Measurements from ENCODE around the gene GDPD1.
"Not testable (repeated sequence)": the region's sequence is repeated elsewhere in the genome, so short reads cannot be mapped to it uniquely, and the experiment has no call there.

GDPD1 gene

GRCh38 chr17:59284317-59284716, 64.0 kb downstream of the GDPD1 start:
- no peak overlapping the region for H3K4me3 ChIP-seq (ENCODE audit: low read length)
- no peak for TF ChIP-seq ZNF274 (IDR thresholded peaks at IDR 0.05; ENCODE audit: low read depth, low read length)

GRCh38 chr17:59287452-59287851, 67.1 kb downstream of the GDPD1 start:
- TF ChIP-seq ZNF274 (IDR thresholded peaks at IDR 0.05; ENCODE audit: low read depth, low read length) = no peak
- H3K4me3 ChIP-seq (ENCODE audit: low read length) = no peak overlapping the region

- no peak overlapping the region for H3K4me3 ChIP-seq (ENCODE audit: low read length)
- no peak for TF ChIP-seq ZNF274 (IDR thresholded peaks at IDR 0.05; ENCODE audit: low read depth, low read length)
Observed at GRCh38 chr17:59287891-59288290, 67.6 kb downstream of the GDPD1 start.

- H3K4me3 ChIP-seq (ENCODE audit: low read length) = no peak overlapping the region
- no peak for TF ChIP-seq ZNF274 (IDR thresholded peaks at IDR 0.05; ENCODE audit: low read depth, low read length)
Observed at GRCh38 chr17:59289981-59290301, 69.6 kb downstream of the GDPD1 start.

- H3K4me3 ChIP-seq (ENCODE audit: low read length) = not testable (repeated sequence)
Observed at GRCh38 chr17:59290302-59290998, 70.1 kb downstream of the GDPD1 start.

- H3K4me3 ChIP-seq (ENCODE audit: low read length) = no peak overlapping the region
- TF ChIP-seq ZNF274 (IDR thresholded peaks at IDR 0.05; ENCODE audit: low read depth, low read length) = no peak
Observed at GRCh38 chr17:59292174-59292523, 71.8 kb downstream of the GDPD1 start.

GRCh38 chr17:59296190-59296589, 75.9 kb downstream of the GDPD1 start:
- no peak for TF ChIP-seq ZNF274 (IDR thresholded peaks at IDR 0.05; ENCODE audit: low read depth, low read length)
- no peak overlapping the region for H3K4me3 ChIP-seq (ENCODE audit: low read length)

- no peak for TF ChIP-seq ZNF274 (IDR thresholded peaks at IDR 0.05; ENCODE audit: low read depth, low read length)
- H3K4me3 ChIP-seq (ENCODE audit: low read length) = no peak overlapping the region
Observed at GRCh38 chr17:59298521-59298920, 78.2 kb downstream of the GDPD1 start.

- H3K4me3 ChIP-seq (ENCODE audit: low read length) = no peak overlapping the region
- TF ChIP-seq ZNF274 (IDR thresholded peaks at IDR 0.05; ENCODE audit: low read depth, low read length) = no peak
Observed at GRCh38 chr17:59299400-59300092, 79.2 kb downstream of the GDPD1 start.

- H3K4me3 ChIP-seq (ENCODE audit: low read length) = no peak overlapping the region
- no peak for TF ChIP-seq ZNF274 (IDR thresholded peaks at IDR 0.05; ENCODE audit: low read depth, low read length)
Observed at GRCh38 chr17:59300941-59301340, 80.6 kb downstream of the GDPD1 start.

- no peak overlapping the region for H3K4me3 ChIP-seq (ENCODE audit: low read length)
- no peak for TF ChIP-seq ZNF274 (IDR thresholded peaks at IDR 0.05; ENCODE audit: low read depth, low read length)
Observed at GRCh38 chr17:59304811-59305210, 84.5 kb downstream of the GDPD1 start.

GRCh38 chr17:59310263-59310920, 90.1 kb downstream of the GDPD1 start:
- H3K4me3 ChIP-seq (ENCODE audit: low read length) = no peak overlapping the region
- no peak for TF ChIP-seq ZNF274 (IDR thresholded peaks at IDR 0.05; ENCODE audit: low read depth, low read length)

- no peak for TF ChIP-seq ZNF274 (IDR thresholded peaks at IDR 0.05; ENCODE audit: low read depth, low read length)
- no peak overlapping the region for H3K4me3 ChIP-seq (ENCODE audit: low read length)
Observed at GRCh38 chr17:59311051-59311468, 90.7 kb downstream of the GDPD1 start.

GRCh38 chr17:59311521-59311920, 91.2 kb downstream of the GDPD1 start:
- H3K4me3 ChIP-seq (ENCODE audit: low read length) = not testable (repeated sequence)

- no peak for TF ChIP-seq ZNF274 (IDR thresholded peaks at IDR 0.05; ENCODE audit: low read depth, low read length)
- no peak overlapping the region for H3K4me3 ChIP-seq (ENCODE audit: low read length)
Observed at GRCh38 chr17:59315866-59316265, 95.6 kb downstream of the GDPD1 start.

All from GM08714 (cell line).